ENCODE measurements around the gene LEMD2. TPM values are rescaled to one million over a fixed set of nuclear protein-coding genes. Genes with fewer than 3 reads are reported as not detected.
A peak's percentile ranks its signal among the peaks of the same experiment; 100 is the strongest.

Gene LEMD2
- total RNA-seq, 4 donors from 2014 or later, result 57.3 to 159 (median 112) TPM

- TF ChIP-seq POLR2A (IDR thresholded peaks at IDR 0.05) (no peak), EP300 (IDR thresholded peaks at IDR 0.05; ENCODE audit: low read depth) (no peak), POLR2AphosphoS5 (IDR thresholded peaks at IDR 0.05) (no peak), CTCF (IDR thresholded peaks at IDR 0.05) (no peak)
- 74% methylated on average over 10 of the region's 10 CpGs; no CpG with 5 or more reads in 1 of the 2 donors for WGBS, 2 donors (ENCODE audit: low coverage in 1 of 2)
- in situ Hi-C loops (cut with MboI; ENCODE audit: low pct_ligation_motif_present in 1 of 4, low pct_unique_long_range_greater_than_20kb in 1 of 4, low sequenced_read_pairs in 3 of 4), result loop anchor here in 3 of 4 donors (10.0 to 25.0 kb wide), 4 partner anchors 255 to 393 kb away; no protein-coding TSS in a partner anchor
- intact Hi-C loops (cut with DNase I; ENCODE audit: low total_unique reads), result no loop called here
- no peaks in the 10 kb centered on the region for H3K27me3 ChIP-seq
- no peak for DNase-seq
- H3K9me3 ChIP-seq, result no peaks in the 10 kb centered on the region
- H3K36me3 ChIP-seq, result peaks cover 0 to 5% (median 0%) of the 10 kb centered on the region in 4 donors
- H3K4me1 ChIP-seq, result peaks cover 17 to 34% (median 23%) of the 10 kb centered on the region in 4 donors
- H3K4me3 ChIP-seq, result no peak overlapping the region
- H3K27ac ChIP-seq, result no peak overlapping the region
These were observed 19.6 kb downstream of the LEMD2 start for GRCh38 chr6:33769248-33769821.

GRCh38 chr6:33768644-33769120, 20.2 kb downstream of the LEMD2 start:
- H3K36me3 ChIP-seq, result peaks cover 0 to 3% (median 0%) of the 10 kb centered on the region in 4 donors
- in situ Hi-C loops (cut with MboI; ENCODE audit: low pct_ligation_motif_present in 1 of 4, low pct_unique_long_range_greater_than_20kb in 1 of 4, low sequenced_read_pairs in 3 of 4) (loop anchor here in 3 of 4 donors (10.0 to 25.0 kb wide), 4 partner anchors 256 to 394 kb away; no protein-coding TSS in a partner anchor), intact Hi-C loops (cut with DNase I; ENCODE audit: low total_unique reads) (no loop called here)
- H3K27ac ChIP-seq, result no peak overlapping the region
- peaks cover 17 to 34% (median 23%) of the 10 kb centered on the region in 4 donors for H3K4me1 ChIP-seq
- no peaks in the 10 kb centered on the region for H3K27me3 ChIP-seq
- TF ChIP-seq POLR2AphosphoS5 (IDR thresholded peaks at IDR 0.05) (no peak), EP300 (IDR thresholded peaks at IDR 0.05; ENCODE audit: low read depth) (no peak), CTCF (IDR thresholded peaks at IDR 0.05) (peak; percentile 75 to 89 (median 86)), POLR2A (IDR thresholded peaks at IDR 0.05) (no peak)
- 0 to 32% methylated on average over 2 to 7 of the region's 7 CpGs for WGBS, 2 donors (ENCODE audit: low coverage in 1 of 2)
- no peaks in the 10 kb centered on the region for H3K9me3 ChIP-seq
- no peak overlapping the region for H3K4me3 ChIP-seq
- DNase-seq, result peak; percentile 87

GRCh38 chr6:33766921-33767907, 21.7 kb downstream of the LEMD2 start:
- Histone ChIP-seq H3K4me3 (no peak overlapping the region), H3K27ac (no peak overlapping the region), H3K9me3 (no peaks in the 10 kb centered on the region), H3K36me3 (no peaks in the 10 kb centered on the region), H3K4me1 (peaks cover 14 to 35% (median 22%) of the 10 kb centered on the region in 4 donors), H3K27me3 (no peaks in the 10 kb centered on the region)
- intact Hi-C loops (cut with DNase I; ENCODE audit: low total_unique reads), result no loop called here
- in situ Hi-C loops (cut with MboI; ENCODE audit: low pct_ligation_motif_present in 1 of 4, low pct_unique_long_range_greater_than_20kb in 1 of 4, low sequenced_read_pairs in 3 of 4), result loop anchor here in 3 of 4 donors (10.0 to 25.0 kb wide), 4 partner anchors 258 to 395 kb away; no protein-coding TSS in a partner anchor
- no peak for DNase-seq
- TF ChIP-seq EP300 (IDR thresholded peaks at IDR 0.05; ENCODE audit: low read depth), result no peak
- TF ChIP-seq POLR2A (IDR thresholded peaks at IDR 0.05), result no peak
- no peak for TF ChIP-seq POLR2AphosphoS5 (IDR thresholded peaks at IDR 0.05)
- no peak for TF ChIP-seq CTCF (IDR thresholded peaks at IDR 0.05)
- WGBS, 2 donors (ENCODE audit: low coverage in 1 of 2), result 76 to 89% methylated on average over 2 to 11 of the region's 11 CpGs

- no peak for DNase-seq
- Histone ChIP-seq H3K27ac (no peak overlapping the region), H3K4me1 (peaks cover 4 to 32% (median 11%) of the 10 kb centered on the region in 4 donors), H3K9me3 (no peaks in the 10 kb centered on the region), H3K4me3 (no peak overlapping the region), H3K27me3 (no peaks in the 10 kb centered on the region), H3K36me3 (no peaks in the 10 kb centered on the region)
- 93% methylated on average over 9 of the region's 9 CpGs; no CpG with 5 or more reads in 1 of the 2 donors for WGBS, 2 donors (ENCODE audit: low coverage in 1 of 2)
- in situ Hi-C loops (cut with MboI; ENCODE audit: low pct_ligation_motif_present in 1 of 4, low pct_unique_long_range_greater_than_20kb in 1 of 4, low sequenced_read_pairs in 3 of 4) (loop anchor here in 3 of 4 donors (10.0 to 25.0 kb wide), 4 partner anchors 259 to 397 kb away; no protein-coding TSS in a partner anchor), intact Hi-C loops (cut with DNase I; ENCODE audit: low total_unique reads) (no loop called here)
- TF ChIP-seq POLR2A (IDR thresholded peaks at IDR 0.05) (no peak), POLR2AphosphoS5 (IDR thresholded peaks at IDR 0.05) (no peak), EP300 (IDR thresholded peaks at IDR 0.05; ENCODE audit: low read depth) (no peak), CTCF (IDR thresholded peaks at IDR 0.05) (no peak)
These were observed 23.6 kb downstream of the LEMD2 start for GRCh38 chr6:33765368-33765767.
